NCI-H2171 (cell line): ENCODE results near the gene NCDN.

Experiments used
- DNase-seq: peaks from one replicate; lab custom pipeline; 2025; lab: John Stamatoyannopoulos, UW

NCDN gene

DNA sequence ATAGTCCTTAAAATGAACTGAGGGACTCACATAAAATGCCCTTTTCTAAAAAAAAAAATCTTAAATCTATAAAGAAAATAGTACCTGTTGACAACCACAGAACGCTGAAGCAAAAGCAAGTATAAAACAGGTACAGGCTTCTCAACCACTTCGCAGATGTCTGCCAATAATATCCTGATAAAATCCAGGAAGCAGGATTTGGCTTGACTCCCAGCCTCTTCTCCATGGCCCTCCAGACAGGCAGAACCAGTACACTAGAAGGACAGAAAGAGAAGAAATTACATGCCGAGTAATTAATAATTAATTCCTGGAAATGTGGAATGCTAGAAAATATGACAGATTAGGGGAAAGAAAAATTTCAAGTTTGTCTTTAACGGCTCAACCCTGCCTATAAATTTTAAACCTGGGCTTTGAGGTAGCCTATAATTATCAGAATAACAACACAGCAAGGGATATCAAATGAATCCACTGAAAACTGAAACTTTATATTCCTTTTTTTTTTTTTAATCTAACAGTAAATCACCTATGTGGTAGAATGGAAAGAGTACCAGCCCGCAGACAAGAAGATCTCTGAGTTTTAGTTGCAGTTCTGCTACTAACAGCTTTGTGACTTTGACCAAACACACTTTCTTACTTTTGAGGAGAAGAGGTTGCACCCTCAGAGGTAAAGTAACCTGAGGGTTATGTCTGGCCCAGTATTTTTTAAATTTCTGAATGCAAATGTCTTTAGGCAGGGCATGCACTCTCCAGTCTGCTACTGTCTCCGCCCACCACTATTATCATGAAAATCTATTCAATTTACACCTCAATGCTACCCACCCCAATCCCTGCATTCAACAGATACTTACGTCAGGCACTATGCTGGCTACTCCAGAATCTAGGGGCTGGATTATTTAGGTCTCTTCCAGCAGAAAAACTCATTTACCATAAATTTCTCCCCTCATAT is 3.1 kb upstream of the NCDN start:
- no peak for DNase-seq

DNA sequence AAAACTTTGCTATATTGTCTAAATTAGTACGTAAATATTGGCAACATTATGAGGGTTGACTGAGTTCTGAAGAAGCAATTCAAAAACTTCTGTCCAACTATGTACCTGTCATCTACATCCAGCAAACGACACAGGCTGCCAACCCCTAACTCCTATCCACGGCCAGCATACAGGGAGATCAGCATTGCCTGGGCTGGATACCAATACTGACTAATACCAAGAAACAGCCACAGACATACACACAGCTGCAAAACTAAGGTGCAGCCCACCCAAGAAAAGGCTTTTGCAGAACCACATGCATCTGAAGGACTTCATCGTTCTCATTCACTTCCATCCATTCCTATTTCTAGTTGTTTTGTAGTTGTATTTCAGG is 2.4 kb upstream of the NCDN start:
- no peak for DNase-seq

DNA sequence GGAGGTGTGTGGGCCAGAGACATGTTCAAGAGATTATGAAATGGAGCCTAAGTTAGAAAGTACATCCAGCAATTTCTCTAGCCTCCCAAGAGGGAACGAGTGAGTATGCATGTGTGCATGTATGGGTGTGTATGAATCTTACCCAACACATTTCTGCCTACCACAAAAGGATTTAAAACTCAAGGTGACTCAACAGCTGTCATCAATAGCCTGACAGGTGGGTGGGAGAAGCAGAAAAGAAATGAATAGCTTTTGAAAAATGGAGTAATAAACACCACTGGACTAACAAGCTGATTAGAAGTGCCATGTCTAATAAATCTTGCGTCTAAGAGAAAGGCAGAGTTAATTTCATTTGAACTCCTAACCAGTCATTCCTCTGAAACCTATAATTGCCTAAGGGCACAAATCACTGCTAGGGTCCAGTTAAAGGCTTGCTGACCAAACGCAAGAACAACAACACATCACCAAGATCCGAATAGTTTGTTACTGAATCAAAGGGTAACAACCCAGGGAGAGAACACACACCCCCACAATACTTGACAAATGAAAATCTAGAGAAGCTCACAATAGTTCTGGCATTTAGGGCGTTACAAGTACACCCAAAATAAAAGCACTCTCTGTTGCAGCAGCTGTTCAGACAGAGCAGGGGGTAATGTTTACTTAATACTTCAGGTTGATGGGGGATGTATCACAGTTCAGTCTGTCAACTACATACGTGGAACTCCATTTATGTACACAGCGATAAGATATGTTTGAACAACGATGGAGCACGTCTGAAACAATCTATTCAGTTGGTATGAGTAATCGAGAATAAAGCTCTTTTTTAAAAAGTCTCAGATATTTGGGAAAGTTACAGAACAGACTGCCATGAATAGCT is 1.8 kb upstream of the NCDN start:
- DNase-seq: no peak

DNA sequence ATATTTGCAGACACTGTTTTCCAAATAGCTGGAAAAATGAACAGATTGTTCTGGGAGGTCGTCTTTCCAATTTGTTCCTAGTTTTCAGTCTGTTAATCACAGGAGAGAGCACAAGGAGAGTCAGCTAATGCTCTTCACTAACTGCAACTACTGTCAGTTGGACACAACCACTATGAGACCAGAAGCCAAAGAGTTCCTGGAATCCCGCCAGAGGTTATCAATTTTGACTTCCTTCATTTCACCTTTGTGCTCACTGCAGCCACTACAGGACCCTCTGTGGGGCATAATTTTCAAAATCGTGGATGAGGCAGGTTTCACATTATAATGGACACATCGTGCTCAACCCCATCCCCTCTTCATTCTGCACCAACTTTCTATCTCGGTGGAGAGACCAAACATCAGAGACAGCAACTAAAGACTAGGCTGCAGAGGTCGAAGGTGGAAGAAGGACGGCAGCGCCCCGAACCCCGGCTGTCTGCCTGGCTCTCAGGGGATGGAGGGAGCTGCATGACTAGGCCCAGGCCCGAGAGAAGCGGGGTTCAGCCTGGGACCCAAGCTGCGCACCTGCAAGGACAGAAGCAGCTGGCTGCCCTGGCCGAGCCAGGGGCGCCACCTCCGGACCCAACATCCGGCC is 998 bp upstream of the NCDN start:
- DNase-seq: no peak

DNA sequence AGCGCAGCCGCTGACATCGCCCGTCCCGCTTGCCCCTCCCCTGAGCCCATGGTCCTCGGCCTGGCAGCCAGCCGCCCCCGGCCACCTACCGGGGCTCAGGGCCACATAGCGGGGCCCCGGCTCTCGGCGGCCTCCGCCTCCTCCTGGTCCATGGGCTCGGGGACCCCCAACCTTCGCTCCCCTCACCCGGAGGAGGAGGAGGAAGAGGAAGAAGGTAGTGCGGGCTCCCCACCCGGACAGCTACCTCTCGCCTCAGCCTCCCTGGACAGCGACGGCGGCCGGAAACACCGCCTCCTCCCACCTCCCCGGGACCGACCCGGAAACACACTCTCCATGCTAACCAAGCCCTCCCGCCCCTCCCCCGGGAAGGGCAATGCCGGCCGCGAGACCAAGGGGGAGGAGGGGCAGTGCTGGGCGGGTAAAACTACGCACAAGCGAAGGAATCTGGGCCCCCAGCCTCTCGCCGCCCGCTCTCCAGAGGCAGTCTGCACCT is 435 bp upstream of the NCDN start, which contains the start of gene KIAA0319L:
TSS of gene KIAA0319L (minus strand) at position 286 of the 493 bp plus-strand sequence. CDS start 2,912 bp downstream, outside the sequence.
- DNase-seq: peak; percentile 67

DNA sequence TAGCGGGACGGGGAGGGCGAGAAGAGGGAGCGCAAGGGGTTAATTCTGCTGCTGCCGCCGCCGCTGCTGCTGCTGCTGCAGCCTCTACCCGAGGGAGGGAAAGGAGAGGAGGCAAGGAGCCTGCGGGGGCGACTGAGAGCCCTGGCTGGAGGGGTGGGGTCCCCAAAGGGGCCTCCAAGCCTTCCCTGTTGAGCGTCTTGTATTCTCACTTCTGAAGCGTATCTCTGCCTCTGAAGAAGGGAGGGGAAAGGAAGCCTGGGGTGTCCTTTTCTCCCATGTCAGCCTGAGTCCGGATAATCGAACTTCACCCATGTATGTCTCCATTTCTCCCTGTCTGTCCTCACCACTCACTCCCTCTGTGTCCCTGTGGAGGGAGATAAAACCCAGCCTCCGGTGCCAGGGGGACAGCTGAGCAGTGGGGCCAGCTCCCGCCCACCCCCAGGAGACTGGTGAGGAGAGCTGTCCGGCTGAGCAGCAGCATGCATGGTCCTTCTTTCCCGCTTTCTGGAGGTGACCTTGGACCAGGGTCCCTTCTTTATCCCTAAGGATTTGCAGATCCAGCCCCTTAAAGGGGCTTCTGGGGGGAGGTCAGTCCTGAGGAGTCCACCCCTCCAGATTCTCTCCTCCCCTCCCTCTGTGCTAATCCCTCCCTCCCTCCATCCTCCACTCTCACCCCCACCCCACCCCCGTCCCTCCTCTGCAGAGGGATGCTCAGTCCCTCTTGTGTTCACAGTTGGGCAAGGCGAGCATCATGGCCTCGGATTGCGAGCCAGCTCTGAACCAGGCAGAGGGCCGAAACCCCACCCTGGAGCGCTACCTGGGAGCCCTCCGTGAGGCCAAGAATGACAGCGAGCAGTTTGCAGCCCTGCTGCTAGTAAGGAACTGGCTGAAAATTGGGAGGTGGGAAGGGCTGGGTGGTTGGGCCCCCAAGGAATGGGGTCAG is 1.0 kb downstream of the NCDN start:
- no peak for DNase-seq

DNA sequence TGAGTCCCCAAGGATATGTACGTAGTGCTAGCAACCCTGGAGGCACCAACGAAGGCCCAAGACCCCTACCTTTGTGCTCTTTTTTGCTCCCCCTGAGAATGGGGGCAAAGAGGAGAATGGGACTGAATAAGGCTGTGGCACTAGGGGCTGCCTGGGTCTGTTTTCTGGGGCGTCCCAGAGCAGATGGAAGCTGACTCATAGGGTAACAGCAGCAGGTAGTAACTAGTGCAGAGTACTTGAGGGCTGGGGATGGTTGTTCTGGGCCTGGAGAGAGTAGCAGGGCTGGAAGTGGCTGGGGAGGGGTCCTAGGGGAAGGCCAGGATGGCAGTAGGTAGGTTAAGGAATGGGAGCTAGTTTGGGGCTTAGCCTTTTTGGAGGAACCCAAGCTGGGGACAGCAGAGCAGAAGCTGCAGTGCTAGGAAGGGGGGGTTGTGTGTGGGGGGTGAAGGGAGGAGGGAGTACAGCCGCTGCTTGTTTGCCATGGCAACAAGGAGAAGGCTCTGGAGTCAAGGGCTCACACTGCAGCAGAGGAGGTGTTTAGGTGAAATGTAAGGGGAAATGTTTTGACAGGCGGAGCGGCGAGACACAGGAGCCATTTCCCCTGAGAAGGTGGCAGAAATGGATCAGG is 1.8 kb downstream of the NCDN start:
- no peak for DNase-seq

DNA sequence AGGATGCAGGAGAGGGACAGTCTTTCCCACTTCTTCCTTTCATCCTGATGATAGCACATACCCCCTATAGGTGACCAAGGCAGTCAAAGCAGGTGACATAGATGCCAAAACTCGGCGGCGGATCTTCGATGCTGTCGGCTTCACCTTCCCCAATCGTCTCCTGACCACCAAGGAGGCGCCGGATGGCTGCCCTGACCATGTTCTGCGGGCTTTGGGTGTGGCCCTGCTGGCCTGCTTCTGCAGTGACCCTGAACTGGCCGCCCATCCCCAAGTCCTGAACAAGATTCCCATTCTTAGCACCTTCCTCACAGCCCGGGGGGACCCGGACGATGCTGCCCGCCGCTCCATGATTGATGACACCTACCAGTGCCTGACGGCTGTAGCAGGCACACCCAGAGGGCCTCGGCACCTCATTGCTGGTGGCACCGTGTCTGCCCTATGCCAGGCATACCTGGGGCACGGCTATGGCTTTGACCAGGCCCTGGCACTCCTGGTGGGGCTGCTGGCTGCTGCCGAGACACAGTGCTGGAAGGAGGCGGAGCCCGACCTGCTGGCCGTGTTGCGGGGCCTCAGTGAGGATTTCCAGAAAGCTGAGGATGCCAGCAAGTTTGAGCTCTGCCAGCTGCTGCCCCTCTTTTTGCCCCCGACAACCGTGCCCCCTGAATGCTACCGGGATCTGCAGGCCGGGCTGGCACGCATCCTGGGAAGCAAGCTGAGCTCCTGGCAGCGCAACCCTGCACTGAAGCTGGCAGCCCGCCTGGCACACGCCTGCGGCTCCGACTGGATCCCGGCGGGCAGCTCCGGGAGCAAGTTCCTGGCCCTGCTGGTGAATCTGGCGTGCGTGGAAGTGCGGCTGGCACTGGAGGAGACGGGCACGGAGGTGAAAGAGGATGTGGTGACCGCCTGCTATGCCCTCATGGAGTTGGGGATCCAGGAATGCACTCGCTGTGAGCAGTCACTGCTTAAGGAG is 2.9 kb downstream of the NCDN start:
- no peak for DNase-seq

DNA sequence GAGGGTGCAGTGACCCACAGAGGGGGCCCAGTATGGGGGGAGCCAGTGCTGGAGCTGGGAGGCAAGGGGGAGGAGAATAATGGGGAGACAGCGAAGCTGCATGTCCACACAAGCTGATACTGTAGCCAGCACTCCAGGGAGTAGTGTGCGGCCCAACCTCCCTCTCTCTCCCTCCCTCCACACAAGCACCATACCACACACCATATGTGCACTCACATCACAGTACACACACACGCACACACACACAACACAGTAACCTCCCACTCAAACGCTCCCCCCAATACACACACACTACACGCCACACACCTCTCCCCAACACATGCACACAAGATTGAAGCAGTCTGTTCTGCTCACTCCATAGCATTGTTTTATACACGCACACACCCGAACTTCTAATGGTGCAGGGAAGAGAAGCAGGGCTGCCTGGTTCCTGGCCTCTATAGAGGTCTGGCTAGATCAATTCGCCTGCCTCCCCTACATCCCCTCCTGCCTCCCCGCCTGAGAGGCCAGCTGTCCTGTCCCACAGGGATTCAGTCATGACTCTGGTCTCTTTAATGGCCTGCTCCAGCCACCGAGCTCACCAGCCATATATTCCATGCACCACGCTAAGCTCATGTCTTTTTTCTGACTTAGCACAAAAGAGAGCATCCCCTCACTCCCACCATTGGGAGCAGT is 3.8 kb downstream of the NCDN start:
- DNase-seq: no peak

DNA sequence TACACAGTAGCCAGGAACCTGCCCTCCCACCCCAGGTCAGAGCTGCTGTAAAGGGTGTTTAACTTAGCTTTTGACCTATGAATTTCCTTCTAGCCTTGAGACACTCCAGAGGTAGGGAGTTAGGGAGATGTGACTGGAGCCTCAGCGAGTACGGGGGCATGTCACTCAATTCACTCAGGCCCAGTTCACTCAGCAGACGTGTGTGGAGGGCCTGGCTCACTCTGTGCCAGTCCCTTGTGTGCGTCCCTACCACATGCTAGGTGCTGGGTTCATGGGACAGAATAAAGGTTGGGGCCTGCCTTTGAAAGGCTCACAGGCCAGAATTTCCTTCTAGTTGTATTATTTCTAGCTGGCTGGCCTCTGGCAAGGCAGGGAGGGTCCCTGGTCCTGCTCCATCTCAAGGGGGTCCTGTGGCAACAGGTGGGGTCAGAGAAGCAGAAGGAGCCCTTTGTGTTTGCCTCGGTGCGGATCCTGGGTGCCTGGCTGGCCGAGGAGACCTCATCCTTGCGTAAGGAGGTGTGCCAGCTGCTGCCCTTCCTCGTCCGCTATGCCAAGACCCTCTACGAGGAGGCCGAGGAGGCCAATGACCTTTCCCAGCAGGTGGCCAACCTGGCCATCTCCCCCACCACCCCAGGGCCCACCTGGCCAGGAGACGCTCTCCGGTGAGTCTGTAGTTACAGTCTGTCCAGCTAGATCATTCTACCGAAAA is 4.5 kb downstream of the NCDN start:
- no peak for DNase-seq

DNA sequence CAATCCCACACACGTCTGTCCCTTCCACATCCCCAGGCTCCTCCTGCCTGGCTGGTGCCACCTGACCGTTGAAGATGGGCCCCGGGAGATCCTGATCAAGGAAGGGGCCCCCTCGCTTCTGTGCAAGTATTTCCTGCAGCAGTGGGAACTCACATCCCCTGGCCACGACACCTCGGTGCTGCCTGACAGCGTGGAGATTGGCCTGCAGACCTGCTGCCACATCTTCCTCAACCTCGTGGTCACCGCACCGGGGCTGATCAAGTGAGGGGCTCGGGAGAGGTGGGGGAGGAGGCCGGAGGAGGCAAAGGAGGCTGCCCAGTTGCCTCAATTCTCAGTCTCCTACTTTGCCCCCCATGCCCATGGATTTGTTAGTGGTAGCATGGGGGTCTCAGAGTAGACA is 5.6 kb downstream of the NCDN start:
- no peak for DNase-seq

DNA sequence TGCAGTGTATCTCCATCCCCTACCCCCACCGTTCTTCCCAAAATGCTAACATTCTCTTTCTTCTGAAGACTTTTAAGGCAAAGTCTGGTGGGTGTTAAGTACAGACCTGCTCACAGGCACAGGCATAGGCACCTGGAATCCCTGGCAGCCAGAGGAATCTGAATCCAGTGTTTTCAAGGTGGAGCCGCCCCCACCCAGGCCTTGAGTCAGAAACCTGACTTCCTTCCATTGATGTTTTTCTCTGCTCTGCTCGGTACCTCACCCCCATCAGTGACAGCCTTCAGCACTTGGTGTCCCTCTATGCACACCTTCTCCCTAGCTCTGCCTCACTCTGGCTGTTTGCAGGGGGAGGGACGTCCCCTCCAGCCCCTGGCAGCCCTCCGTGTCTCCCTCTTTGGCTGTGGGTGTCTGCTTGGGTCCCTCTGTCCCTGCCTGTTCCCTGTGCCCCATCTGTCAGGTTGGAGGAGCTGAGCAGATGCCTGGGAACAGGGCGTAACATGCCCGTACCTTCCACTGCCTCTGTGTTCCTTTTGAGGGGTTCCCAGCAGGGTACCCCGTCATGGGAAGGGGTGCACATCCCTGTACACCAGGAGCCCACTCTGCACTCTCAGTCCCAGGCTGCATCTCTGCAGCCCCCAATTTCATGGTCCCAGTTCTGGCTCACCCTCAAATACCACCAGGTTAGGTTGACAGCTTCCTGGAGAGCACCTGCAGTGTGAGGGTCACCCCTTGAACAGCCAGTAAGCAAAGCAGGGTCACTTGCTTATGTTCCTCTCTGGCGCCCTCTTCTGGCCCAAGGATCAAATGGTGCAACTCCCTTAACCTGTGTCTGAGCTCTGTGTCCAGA is 6.7 kb downstream of the NCDN start:
- peak; percentile 45 for DNase-seq

DNA sequence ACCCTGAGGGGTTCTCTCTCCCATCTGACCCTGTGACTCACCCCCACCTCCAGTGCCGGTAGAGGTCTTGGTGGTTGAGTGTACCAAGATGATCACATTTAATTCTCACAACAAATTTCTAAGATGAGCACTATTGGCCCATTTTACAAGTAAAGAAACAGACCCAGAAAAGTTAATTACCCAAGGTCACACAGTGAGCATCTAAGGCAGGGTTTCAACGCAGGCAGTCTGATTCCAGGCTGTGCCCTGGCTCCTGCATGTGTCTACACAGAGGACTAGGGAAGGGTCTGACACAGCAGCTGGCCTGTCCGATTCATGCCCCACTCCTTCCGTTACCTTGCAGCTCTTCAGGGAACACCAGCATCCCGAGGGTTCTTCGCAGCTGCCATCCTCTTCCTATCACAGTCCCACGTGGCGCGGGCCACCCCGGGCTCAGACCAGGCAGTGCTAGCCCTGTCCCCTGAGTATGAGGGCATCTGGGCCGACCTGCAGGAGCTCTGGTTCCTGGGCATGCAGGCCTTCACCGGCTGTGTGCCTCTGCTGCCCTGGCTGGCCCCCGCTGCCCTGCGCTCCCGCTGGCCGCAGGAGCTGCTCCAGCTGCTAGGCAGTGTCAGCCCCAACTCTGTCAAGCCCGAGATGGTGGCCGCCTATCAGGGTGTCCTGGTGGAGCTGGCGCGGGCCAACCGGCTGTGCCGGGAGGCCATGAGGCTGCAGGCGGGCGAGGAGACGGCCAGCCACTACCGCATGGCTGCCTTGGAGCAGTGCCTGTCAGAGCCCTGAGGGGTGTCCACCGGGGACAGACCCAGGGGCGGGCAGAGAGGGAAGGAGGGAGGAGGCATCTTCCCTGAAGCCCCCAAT is 7.5 kb downstream of the NCDN start:
- no peak for DNase-seq

DNA sequence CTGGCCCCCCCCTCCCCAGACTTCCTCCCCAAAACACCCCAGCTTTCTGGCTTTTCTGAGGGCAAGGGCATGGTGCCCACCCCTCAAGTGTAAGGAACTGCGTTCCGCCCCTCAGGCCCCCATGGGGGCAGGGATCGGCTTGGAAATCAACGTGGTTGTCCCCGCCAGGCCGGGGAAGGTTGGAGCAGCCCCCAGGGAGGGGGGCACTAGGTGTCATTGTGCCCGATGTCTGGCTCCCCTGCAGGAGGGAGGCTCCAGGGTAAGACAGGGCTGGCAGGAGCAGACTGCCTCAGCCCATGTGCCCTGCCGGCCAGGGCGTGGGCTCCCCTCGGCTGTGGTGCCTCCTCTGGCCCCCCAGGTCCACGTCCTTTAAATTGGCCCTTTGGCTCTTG is 8.1 kb downstream of the NCDN start:
- no peak for DNase-seq

DNA sequence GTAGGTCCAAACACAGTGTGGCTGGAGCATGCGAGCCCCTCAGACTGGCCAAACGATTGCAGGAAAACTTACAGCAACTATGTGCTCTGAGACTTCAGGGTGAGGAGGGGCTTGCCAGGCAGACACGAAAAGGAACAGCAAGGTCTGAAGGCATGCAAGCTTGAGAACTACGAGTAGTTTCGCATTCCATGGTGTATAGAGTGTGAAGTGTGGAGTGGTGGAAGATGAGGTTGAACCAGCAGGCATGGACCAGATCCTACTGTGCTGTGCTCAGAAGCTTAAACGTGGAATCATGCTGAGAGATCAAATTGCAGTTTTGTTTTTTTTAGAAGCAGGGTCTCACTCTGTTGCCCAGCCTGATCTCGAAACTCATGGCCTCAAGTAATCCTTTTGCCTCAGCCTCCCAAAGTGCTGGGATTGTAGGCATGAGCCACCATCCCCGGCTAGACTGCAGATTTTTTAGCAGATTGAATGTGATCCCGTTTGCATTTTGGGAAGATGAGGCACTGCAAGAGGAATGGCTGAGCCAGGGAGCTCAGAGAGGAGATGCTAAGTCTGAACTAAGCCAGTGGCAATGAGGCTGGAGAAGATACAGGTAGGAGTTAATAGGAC is 10.5 kb downstream of the NCDN start:
- DNase-seq: no peak

DNA sequence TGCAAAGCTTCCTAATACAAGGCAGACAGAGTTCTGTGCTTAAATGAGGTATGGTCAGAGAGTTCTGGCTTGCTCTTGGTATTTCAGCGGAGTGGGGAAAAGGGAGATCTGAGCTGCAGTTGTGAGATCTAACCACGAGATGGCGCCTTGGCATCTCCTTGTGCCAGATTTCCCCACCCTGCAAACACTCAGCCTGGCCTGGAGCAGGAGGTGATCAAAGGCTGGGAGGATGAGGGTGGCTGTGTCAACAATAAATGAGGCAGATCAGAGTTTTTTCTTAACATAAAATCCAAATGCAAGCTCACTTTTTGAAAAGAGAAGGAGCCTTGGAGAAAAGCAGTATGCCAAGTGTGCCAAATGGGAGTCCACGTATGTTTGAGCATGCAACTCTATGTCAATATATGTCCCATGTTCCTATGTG is 11.4 kb downstream of the NCDN start:
- DNase-seq: peak; percentile 34
